SW480 (cell line): ENCODE results near the gene ADARB1.

Experiments used
- DNase-seq: peaks from one replicate; pipeline ENCODE4 v3.0.0-alpha.2; 2016; ENCODE audit warnings: low spot score

ADARB1 gene

GRCh38 chr21:45226540-45227326 lies 152.4 kb downstream of the ADARB1 start:
- DNase-seq, result peak; percentile 13

DNA sequence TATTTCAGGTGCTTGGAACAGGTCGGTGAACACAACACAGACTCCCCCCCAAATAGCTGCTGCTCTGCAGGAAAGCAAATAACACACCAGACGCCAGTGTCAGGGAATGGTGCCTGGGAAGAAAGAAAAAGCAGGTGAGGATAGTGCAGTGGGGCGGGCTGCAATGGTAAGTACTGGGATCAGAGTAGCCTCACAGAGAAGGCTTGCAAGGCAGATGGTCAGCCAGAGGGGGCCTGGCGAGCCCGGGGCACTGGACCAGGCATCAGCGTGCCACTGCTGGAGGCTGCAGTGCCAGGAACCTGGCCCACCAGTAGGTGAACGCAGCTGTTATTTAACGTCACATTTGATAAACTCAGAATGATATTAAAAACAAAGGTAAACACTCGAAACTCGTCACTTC lies 153.4 kb downstream of the ADARB1 start:
- no peak for DNase-seq

DNA sequence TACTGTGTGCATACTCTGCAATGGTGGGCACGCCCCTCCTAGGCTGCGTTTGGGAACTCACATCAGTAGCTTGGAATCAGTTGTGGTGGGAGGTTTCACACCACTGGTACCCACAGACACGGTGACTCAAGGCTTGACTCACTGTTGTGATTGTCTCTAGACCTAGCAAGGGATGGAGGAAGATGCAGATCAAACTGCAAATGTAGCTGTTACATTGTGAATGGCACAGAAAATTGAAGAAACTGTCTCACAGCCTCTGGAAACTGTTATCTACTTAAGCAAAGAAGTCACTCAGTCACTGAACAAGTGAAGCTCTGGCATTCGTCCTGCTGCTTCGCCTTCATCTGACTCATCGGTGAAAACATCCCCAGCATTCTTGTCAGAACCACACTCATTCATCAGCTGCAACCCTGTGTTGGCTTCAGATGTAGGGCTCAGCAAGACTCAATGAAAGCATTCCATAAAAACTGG lies 153.8 kb downstream of the ADARB1 start:
- DNase-seq, result peak; percentile 82

DNA sequence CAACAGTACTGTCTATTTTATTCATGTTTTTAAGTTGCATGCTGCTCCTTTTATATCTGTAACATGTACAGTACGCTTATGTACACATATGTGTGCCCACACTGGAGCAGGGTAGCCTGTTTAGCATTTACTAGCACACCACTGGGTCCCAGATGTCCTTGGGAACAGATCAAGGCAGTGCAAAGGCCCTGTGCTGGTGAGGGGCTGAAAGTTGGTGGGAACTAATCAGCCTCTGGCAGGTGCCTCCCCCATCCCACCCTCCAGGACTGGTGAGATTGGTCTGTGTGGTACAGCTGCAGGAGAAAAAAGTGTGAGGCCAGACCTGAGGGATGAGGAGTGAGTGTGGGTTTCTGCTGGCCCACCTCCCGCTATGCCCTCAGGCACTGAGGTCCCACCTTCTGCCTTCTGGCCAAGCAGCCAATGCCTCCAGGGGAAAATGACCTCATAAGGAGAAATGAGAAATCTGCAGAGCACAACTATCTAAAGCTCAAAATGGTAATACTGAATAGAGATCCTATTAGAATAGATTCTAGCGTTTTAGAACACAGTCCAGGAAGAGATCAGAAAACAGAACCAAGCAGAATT lies 154.4 kb downstream of the ADARB1 start:
- no peak for DNase-seq

DNA sequence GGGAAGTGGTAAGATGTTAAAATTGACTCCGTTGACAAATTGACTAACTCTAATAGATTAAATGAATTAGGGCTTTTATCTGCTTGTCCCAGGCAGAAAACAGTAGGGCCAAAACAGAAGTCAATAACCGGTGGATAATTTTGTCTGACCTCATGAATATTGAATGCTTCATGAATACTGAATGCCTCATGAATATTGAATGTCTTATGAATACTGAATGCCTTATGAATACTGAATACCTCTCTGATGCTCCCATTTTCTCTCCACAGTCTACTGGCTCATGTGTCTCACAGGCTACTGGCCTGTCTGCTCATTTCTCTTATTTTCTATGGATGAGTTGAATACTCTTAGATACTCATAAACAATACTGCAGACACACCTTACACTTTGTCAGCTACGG lies 157.3 kb downstream of the ADARB1 start:
- no peak for DNase-seq

DNA sequence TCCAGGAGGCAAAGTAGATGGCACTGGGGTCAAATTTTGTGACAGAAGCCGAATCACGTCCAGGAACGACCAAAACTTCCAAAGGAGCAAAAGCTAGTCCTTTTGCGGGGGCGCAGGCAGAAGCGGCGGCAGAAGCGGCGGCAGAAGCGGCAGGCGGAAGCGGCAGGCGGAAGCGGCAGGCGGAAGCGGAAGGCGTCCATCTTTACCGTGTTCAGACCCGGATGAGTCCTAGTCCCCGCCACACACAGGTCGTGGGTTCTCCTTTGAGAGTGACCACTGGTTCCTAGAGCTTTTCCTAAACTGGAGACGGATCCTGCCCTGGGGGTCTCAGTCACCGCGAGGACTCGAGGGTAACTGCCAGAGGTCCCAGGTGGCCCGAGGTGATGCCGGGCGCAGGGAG lies 159.7 kb downstream of the ADARB1 start:
- DNase-seq, result no peak

DNA sequence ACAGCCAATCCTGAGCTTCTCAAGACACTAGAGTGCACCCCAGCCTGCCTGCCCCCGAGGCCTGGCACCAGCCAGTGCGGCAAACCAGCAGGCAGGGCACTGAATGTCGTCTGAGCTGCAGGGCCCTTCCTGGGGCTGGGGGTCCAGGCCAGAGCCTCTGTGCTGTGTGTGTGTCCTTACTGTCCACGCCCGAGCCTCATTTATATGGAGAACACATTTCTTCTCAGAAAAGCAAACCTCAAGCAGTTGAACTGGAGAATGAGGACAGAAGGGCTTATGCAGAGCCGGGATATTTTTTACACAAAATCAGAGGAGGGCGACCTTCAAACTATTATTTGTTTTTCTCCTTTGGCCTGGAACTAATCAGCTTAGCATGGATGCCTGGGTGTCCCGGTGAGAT lies 160.6 kb downstream of the ADARB1 start:
- no peak for DNase-seq

- no peak for DNase-seq
These were observed 161.1 kb downstream of the ADARB1 start for GRCh38 chr21:45235488-45235887.

DNA sequence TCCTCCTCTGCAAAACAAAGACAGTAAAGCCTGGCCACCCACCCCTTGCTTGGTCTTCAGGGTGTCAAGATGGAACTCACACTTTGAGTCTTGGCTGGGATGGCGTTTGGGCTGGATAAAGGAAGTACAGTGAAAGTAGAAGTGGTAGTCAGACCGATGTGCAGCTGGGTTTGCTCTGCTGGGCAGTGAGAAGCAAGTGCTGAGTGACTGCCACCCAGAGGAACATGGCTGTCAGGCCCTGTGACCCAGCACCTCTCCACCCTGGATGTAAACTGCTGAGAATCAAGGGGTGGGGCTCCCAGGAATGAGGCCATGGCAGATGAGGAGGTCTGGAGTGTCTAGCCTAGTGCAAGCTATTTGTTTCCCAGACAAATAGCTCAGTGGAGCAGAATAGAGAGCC lies 162.1 kb downstream of the ADARB1 start:
- DNase-seq, result no peak

GRCh38 chr21:45237401-45237800 lies 163.0 kb downstream of the ADARB1 start:
- DNase-seq, result no peak

DNA sequence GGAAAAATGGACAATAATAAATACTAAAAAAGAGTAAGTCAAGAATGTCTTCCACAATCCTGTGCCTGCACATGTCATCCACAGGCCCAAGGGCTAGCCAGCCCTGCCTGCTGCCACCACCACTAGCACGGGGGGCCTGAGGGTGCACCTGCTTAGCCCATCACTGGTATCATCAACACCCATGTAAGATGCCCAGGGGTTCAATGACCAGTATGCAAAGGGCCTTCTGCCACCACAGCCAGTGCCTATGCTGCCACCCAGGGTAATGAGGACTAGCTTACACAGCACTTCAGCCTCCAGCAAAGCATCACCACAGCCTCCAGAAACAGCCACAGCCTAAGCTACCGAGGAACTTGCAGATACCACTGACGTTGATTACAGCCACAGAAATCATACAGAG lies 167.0 kb downstream of the ADARB1 start:
- no peak for DNase-seq

DNA sequence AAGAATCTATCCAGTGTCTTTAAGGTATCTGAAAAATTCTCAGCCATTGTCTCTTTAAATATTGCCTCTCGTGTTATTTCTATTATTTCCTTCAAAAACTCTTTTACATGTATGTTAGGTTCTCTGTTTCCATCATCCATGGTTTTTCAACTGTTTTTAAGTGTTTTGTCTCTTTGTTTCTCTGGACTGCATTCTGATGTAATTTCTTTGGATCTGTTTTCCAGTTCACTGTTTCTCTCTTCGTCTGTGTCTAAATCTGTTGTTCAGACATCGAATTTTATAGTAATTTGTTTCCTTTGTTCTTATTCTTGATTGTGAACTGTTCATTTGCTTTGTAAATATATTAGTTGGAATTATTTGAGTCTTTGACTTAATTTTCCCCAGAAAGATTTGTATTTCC lies 169.2 kb downstream of the ADARB1 start:
- no peak for DNase-seq

- DNase-seq, result no peak
These were observed 170.5 kb downstream of the ADARB1 start for GRCh38 chr21:45244799-45245340.

- no peak for DNase-seq
These were observed 172.3 kb downstream of the ADARB1 start for GRCh38 chr21:45246386-45247320.

- no peak for DNase-seq
These were observed 174.0 kb downstream of the ADARB1 start for GRCh38 chr21:45248301-45248892.

GRCh38 chr21:45248893-45249381 lies 174.6 kb downstream of the ADARB1 start:
- DNase-seq, result peak; percentile 21

- no peak for DNase-seq
These were observed 175.2 kb downstream of the ADARB1 start for GRCh38 chr21:45249626-45250025.

GRCh38 chr21:45250272-45250671 lies 175.9 kb downstream of the ADARB1 start:
- no peak for DNase-seq

DNA sequence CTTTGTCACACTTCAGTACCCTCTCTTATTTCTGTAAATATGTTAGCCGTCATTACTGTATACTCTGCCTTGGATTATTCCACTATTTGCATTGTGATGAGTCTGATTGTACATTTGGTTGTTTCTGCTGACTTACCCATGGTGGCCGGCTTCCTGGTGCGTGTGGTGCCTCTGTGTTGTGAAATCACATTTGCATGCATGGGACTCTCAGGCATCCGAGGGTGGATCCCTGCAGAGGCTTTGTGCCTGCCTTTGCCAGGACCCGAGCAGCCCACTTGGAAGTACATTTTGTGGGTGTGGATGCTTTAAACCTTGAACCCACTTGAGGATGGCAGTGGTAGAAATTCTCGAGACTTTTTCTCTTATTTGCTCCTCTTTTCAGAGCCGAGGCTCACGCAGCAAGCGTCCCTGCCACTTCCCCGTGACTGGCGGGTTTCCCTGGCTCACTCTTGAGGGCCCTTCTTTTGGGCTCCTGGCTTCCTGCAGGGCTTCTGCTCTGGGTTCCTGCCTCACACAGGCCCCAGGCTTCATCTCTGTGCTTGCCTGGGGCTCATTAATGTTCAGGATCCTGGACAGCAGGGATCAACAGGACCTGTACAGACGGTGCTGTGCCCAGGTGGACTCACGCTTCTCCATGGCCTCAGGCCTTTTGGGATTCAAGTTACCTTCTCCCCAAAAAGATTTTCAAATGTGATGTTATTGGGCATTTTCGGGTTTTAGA lies 176.7 kb downstream of the ADARB1 start:
- no peak for DNase-seq

GRCh38 chr21:45251635-45252447 lies 177.5 kb downstream of the ADARB1 start:
- no peak for DNase-seq
